Vagina (tissue), 2 donors: ENCODE measurements around the gene PEMT. TPM values are rescaled to one million over a fixed set of nuclear protein-coding genes. Genes with fewer than 3 reads are reported as not detected.

Source experiments
- DNase-seq, 2 donors: peaks; one replicate each; pipeline ENCODE4 v3.0.0-alpha.2; 2017; ENCODE audit errors: extremely low spot score in 2 of 2
- H3K27ac ChIP-seq: fragments of 200-600 bp; sonication (generic); one replicate; pipeline ENCODE4 v1.5.1; 2019
- H3K27me3 ChIP-seq: fragments of 200-600 bp; sonication (generic); one replicate; pipeline ENCODE4 v1.5.1; 2019
- H3K36me3 ChIP-seq, 2 donors: fragments of 200-600 bp; sonication (generic); one replicate each; pipeline ENCODE4 v1.5.1; 2017 to 2019
- H3K4me1 ChIP-seq: fragments of 200-600 bp; sonication (generic); one replicate; pipeline ENCODE4 v1.5.1; 2019
- H3K4me3 ChIP-seq, 2 donors: fragments of 200-600 bp; sonication (generic); 1 replicate in 1 of 2; 2 replicates in 1 of 2; pipeline ENCODE4 v1.5.1; 2016 to 2019
- H3K9me3 ChIP-seq: fragments of 200-600 bp; sonication (generic); one replicate; pipeline ENCODE4 v1.5.1; 2019
- POLR2A ChIP-seq, 2 donors: fragments of 450-650 bp; IDR thresholded peaks; one replicate each; pipeline ENCODE4 v1.6.1; 2017; ENCODE audit warnings: antibody characterized with exemption in 2 of 2, mild to moderate bottlenecking in 2 of 2, moderate library complexity in 2 of 2
- POLR2AphosphoS5 ChIP-seq, 2 donors: sonication (generic); formaldehyde crosslinking; IDR thresholded peaks; one replicate each; pipeline ENCODE4 v1.9.0; 2017; ENCODE audit warnings: antibody characterized with exemption in 2 of 2, mild to moderate bottlenecking in 2 of 2, low read depth in 1 of 2; ENCODE audit not compliant: insufficient read depth in 1 of 2
- intact Hi-C: fragments of 100-400 bp; cut with DNase I; formaldehyde crosslinking; loops from one replicate; pipeline ENCODE4 v1.15.1; 2023
- total RNA-seq: library from RNA; depleted of rRNA; stranded (reverse); fragments of >200 nt; gene quantifications from one replicate; pipeline ENCODE4 v1.2.3, GENCODE V29; 2016
- TF ChIP-seq, protein P1 (sequence below), 3 experiments: fragments of 450-650 bp in 2 of 3; fragments of 200-600 bp in 1 of 3; sonication (generic) in 1 of 3; IDR thresholded peaks; one replicate each; pipeline ENCODE4 v1.5.1; 2017 to 2019; ENCODE audit warnings: antibody characterized with exemption in 3 of 3, mild to moderate bottlenecking in 2 of 3, moderate library complexity in 2 of 3

The PEMT gene
- total RNA-seq, 1 donor from 2014 or later, result 37.3 TPM

DNA sequence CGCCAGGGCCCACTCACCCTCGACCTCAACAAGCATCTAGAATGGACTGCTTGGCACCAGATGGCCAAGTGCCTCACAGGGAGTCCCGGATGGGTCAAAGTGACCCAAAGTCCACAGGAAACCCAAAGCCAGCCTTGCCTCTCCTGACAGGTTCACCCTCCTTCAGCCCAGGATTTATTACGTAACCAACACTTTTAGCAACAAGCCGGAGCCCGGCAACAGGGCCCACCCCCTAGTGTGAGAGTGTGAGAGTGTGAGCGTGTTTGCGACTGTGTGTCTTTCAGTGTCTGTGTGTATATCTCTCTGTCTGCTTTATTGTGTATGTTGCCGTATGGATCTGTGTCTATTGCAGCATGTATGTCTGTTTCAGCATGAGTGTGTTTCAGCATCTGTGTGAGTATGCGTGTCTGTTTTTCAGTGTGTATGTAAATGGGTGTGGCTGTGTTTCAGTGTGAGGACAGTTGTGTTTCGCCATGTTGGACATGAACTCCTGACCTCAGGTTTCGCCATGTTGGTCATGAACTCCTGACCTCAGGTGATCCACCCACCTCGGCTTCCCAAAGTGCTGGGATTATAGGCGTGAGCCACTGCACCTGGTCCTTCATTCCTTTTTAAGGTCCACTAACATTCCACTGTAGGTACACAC lies 13.7 kb upstream of the PEMT start:
- Histone ChIP-seq H3K36me3 (no peaks in the 10 kb centered on the region), H3K27ac (peak overlapping the region; percentile 38), H3K27me3 (no peaks in the 10 kb centered on the region), H3K4me3 (no peak overlapping the region), H3K4me1 (peaks cover 11% of the 10 kb centered on the region), H3K9me3 (no peaks in the 10 kb centered on the region)
- TF ChIP-seq POLR2AphosphoS5 (IDR thresholded peaks at IDR 0.05; ENCODE audit: insufficient read depth in 1 of 2, low read depth in 1 of 2) (no peak), POLR2A (IDR thresholded peaks at IDR 0.05) (no peak)
- TF ChIP-seq, protein P1, sequence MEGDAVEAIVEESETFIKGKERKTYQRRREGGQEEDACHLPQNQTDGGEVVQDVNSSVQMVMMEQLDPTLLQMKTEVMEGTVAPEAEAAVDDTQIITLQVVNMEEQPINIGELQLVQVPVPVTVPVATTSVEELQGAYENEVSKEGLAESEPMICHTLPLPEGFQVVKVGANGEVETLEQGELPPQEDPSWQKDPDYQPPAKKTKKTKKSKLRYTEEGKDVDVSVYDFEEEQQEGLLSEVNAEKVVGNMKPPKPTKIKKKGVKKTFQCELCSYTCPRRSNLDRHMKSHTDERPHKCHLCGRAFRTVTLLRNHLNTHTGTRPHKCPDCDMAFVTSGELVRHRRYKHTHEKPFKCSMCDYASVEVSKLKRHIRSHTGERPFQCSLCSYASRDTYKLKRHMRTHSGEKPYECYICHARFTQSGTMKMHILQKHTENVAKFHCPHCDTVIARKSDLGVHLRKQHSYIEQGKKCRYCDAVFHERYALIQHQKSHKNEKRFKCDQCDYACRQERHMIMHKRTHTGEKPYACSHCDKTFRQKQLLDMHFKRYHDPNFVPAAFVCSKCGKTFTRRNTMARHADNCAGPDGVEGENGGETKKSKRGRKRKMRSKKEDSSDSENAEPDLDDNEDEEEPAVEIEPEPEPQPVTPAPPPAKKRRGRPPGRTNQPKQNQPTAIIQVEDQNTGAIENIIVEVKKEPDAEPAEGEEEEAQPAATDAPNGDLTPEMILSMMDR (IDR thresholded peaks at IDR 0.05), result no peak
- DNase-seq, result no peak
- intact Hi-C loops, result no loop called here

DNA sequence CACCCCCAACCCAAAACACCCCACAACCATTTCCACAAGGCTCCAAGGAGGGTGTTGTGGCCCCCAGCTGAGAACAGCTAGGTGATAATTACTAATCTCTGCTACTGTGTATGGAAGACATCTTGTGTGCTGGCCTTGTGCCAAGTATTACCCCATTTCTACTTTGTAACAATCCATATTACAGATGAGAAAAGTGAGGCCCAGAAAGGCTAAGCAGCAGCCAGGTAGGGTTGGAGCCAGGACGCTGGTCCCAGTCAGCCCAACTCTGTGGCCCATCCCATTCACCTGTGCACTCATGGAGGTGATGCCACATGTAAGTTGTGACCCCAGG lies 12.4 kb upstream of the PEMT start:
- Histone ChIP-seq H3K27ac (no peak overlapping the region), H3K36me3 (no peaks in the 10 kb centered on the region), H3K4me3 (no peak overlapping the region), H3K4me1 (peaks cover 11% of the 10 kb centered on the region), H3K9me3 (no peaks in the 10 kb centered on the region), H3K27me3 (no peaks in the 10 kb centered on the region)
- TF ChIP-seq, protein P1 (IDR thresholded peaks at IDR 0.05), result no peak
- TF ChIP-seq POLR2A (IDR thresholded peaks at IDR 0.05) (no peak), POLR2AphosphoS5 (IDR thresholded peaks at IDR 0.05; ENCODE audit: insufficient read depth in 1 of 2, low read depth in 1 of 2) (no peak)
- DNase-seq, result no peak
- intact Hi-C loops, result no loop called here

DNA sequence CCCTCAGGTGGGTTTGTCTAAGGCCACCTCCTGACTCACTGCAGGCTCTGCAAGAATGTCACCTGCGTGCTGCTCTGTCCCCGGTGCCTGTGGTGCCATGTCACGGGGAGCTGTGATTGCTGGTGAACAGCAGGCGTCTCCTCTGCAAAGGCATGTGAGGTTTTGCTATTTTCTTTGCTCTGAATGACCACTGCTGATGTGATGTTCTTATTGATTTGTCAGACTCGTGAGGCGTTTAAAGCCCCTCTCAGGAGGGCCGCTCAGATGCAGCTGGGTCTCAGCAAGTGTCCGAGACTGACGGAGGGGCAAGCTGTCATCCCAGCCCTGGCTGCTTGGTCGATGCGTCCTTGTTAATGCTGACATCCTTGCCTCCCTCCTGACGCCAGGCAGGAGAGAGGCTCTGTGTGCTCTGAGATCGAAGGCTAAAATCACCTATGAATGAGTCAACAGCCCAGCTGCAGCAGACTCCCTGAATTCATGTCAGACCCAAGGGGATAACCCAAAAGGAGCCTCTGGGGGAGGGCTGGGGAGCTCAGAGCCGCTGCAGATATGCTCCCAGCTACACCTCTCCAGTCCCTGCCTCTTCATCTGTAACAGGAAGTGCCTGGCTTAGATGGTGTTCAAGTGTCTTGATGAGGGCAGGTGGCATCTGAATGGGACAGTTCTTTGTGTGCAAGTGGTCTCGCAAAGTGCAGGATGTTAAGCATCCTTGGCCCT lies 11.8 kb upstream of the PEMT start:
- no peak overlapping the region for H3K27ac ChIP-seq
- DNase-seq, result no peak
- no peaks in the 10 kb centered on the region for H3K27me3 ChIP-seq
- intact Hi-C loops, result no loop called here
- peaks cover 11% of the 10 kb centered on the region for H3K4me1 ChIP-seq
- no peaks in the 10 kb centered on the region for H3K36me3 ChIP-seq
- H3K4me3 ChIP-seq, result no peak overlapping the region
- no peaks in the 10 kb centered on the region for H3K9me3 ChIP-seq
- TF ChIP-seq POLR2A (IDR thresholded peaks at IDR 0.05), result no peak
- TF ChIP-seq, protein P1 (IDR thresholded peaks at IDR 0.05), result no peak
- TF ChIP-seq POLR2AphosphoS5 (IDR thresholded peaks at IDR 0.05; ENCODE audit: insufficient read depth in 1 of 2, low read depth in 1 of 2), result no peak

DNA sequence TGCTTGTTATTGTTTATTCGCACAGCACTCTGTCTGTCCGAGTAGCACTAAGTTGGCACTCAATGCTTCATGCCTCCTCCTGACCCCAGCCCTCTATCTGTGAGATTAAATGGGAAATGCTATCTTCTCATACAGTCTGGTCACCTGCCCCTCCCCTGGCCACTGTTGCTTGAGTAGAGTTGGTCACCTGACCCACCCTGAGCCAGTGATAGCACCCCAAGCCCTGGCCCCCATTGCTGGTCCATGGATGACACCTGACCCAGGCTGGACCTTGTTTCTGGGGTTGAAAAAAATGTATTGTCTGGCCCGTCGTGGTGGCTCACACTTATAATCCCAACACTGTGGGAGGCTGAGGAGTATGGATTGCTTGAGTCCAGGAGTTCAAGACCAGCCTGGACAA lies 8.5 kb upstream of the PEMT start:
- TF ChIP-seq, protein P1 (IDR thresholded peaks at IDR 0.05), result no peak
- TF ChIP-seq POLR2AphosphoS5 (IDR thresholded peaks at IDR 0.05; ENCODE audit: insufficient read depth in 1 of 2, low read depth in 1 of 2), result no peak
- TF ChIP-seq POLR2A (IDR thresholded peaks at IDR 0.05), result no peak
- Histone ChIP-seq H3K4me3 (no peak overlapping the region), H3K9me3 (no peaks in the 10 kb centered on the region), H3K27me3 (no peaks in the 10 kb centered on the region), H3K4me1 (peaks cover 5% of the 10 kb centered on the region), H3K36me3 (no peaks in the 10 kb centered on the region), H3K27ac (no peak overlapping the region)
- DNase-seq, result no peak
- intact Hi-C loops, result no loop called here

DNA sequence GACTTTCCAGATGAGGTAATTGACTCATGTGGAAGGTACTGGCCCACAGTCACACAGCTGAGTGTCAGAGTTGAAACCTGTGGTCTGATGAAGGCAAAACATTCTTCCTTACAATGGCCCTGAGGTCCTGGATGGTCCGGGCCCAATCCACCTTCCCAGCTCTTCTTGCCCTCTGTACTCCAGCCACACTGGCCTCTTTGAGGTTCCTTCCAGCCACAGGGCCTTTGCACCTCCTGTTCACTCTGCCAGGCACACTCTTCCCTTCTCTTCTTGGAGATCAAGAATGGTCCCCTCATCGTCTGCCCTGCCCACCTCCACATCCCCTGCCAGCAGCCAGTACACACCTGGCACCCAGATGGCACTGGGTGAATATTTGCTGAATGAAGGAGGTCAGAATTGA lies 6.5 kb upstream of the PEMT start:
- Histone ChIP-seq H3K4me1 (peaks cover 5% of the 10 kb centered on the region), H3K4me3 (no peak overlapping the region), H3K9me3 (no peaks in the 10 kb centered on the region), H3K36me3 (no peaks in the 10 kb centered on the region), H3K27ac (no peak overlapping the region), H3K27me3 (no peaks in the 10 kb centered on the region)
- TF ChIP-seq POLR2AphosphoS5 (IDR thresholded peaks at IDR 0.05; ENCODE audit: insufficient read depth in 1 of 2, low read depth in 1 of 2) (no peak), POLR2A (IDR thresholded peaks at IDR 0.05) (no peak)
- TF ChIP-seq, protein P1 (IDR thresholded peaks at IDR 0.05), result no peak
- DNase-seq, result no peak
- intact Hi-C loops, result no loop called here
